Amygdala (tissue), 56 donors: Measurements from ENCODE around the gene HDAC7.
A peak's percentile ranks its signal among the peaks of the same experiment; 100 is the strongest.

Experiments
- DNase-seq, 56 donors: peaks; one replicate each; lab custom pipeline; 2025; lab: John Stamatoyannopoulos, UW

HDAC7 gene

GRCh38 chr12:47753021-47754001 is 66.4 kb downstream of the HDAC7 start:
- peak in 25 of 56 donors; percentile 20 to 67 (median 43) for DNase-seq

- no peak for DNase-seq
These were observed 67.2 kb downstream of the HDAC7 start for GRCh38 chr12:47752552-47752951.

GRCh38 chr12:47752121-47752520 is 67.6 kb downstream of the HDAC7 start:
- no peak for DNase-seq

GRCh38 chr12:47751561-47751960 is 68.1 kb downstream of the HDAC7 start:
- no peak for DNase-seq

GRCh38 chr12:47750916-47751470 is 68.7 kb downstream of the HDAC7 start:
- no peak for DNase-seq

GRCh38 chr12:47750229-47750798 is 69.4 kb downstream of the HDAC7 start:
- no peak for DNase-seq

GRCh38 chr12:47748899-47749298 is 70.8 kb downstream of the HDAC7 start:
- no peak for DNase-seq

GRCh38 chr12:47748507-47748828 is 71.2 kb downstream of the HDAC7 start:
- no peak for DNase-seq

GRCh38 chr12:47747596-47748506 is 71.9 kb downstream of the HDAC7 start:
- no peak for DNase-seq

GRCh38 chr12:47747126-47747525 is 72.6 kb downstream of the HDAC7 start:
- no peak for DNase-seq

GRCh38 chr12:47746523-47746922 is 73.2 kb downstream of the HDAC7 start:
- no peak for DNase-seq

- DNase-seq: no peak
These were observed 73.6 kb downstream of the HDAC7 start for GRCh38 chr12:47746073-47746472.

- no peak for DNase-seq
These were observed 74.1 kb downstream of the HDAC7 start for GRCh38 chr12:47745485-47746041.

- no peak for DNase-seq
These were observed 74.8 kb downstream of the HDAC7 start for GRCh38 chr12:47744778-47745436.

- DNase-seq: no peak
These were observed 75.6 kb downstream of the HDAC7 start for GRCh38 chr12:47744005-47744651.

GRCh38 chr12:47743311-47743860 is 76.3 kb downstream of the HDAC7 start:
- DNase-seq: no peak

- DNase-seq: peak in 12 of 56 donors; percentile 10 to 46 (median 24)
These were observed 77.4 kb downstream of the HDAC7 start for GRCh38 chr12:47742253-47742825.

- peak; percentile 56 to 98 (median 90) for DNase-seq
These were observed 78.4 kb downstream of the HDAC7 start for GRCh38 chr12:47741340-47741703.
